A673 (cell line): ENCODE data around the gene CDK2AP2. TPM values are rescaled to one million over a fixed set of nuclear protein-coding genes. Genes with fewer than 3 reads are reported as not detected.
A peak's percentile ranks its signal among the peaks of the same experiment; 100 is the strongest.
"Not testable (repeated sequence)": the region's sequence is repeated elsewhere in the genome, so short reads cannot be mapped to it uniquely, and the experiment has no call there.

Source experiments
- BruUV-seq: library from RNA; stranded (reverse); fragments of 400-500 nt; replicated peaks from 2 replicates; lab custom pipeline; 2021; lab: Mats Ljungman, UMichigan
- CTCF ChIA-PET: fragments of 300-600 bp; sonication (Branson Sonifier 250); formaldehyde crosslinking; loops from one replicate; lab custom pipeline; 2022; ENCODE audit warnings: antibody characterized with exemption; lab: Charles Lee
- POLR2A ChIA-PET: fragments of 300-600 bp; sonication (Branson Sonifier 250); formaldehyde crosslinking; loops from one replicate; lab custom pipeline; 2022; ENCODE audit warnings: antibody characterized with exemption; ENCODE audit not compliant: low non-redundant PET; lab: Charles Lee
- DNase-seq: peaks from one replicate; pipeline ENCODE4 v3.0.0-alpha.2; 2015; ENCODE audit warnings: low spot score
- H3K27ac ChIP-seq: fragments of 200-600 bp; sonication (generic); 2 replicates; pipeline ENCODE4 v1.5.1; 2016; ENCODE audit warnings: mixed run types, low read depth, mild to moderate bottlenecking, mixed read lengths, antibody characterized with exemption, low read length; ENCODE audit not compliant: poor library complexity, severe bottlenecking
- H3K27me3 ChIP-seq: fragments of 200-600 bp; sonication (generic); replicated peaks from 2 replicates; pipeline ENCODE4 v1.6.1; 2017; ENCODE audit warnings: mixed run types, low read depth, mild to moderate bottlenecking, mixed read lengths, antibody characterized with exemption, low read length; ENCODE audit not compliant: insufficient read depth, poor library complexity
- H3K36me3 ChIP-seq: fragments of 200-600 bp; sonication (generic); 2 replicates; pipeline ENCODE4 v1.6.1; 2016; ENCODE audit warnings: mixed run types, mild to moderate bottlenecking, mixed read lengths, antibody characterized with exemption, low read length; ENCODE audit not compliant: insufficient read depth, poor library complexity, severe bottlenecking
- H3K4me1 ChIP-seq: fragments of 200-600 bp; sonication (generic); 2 replicates; pipeline ENCODE4 v1.6.1; 2017; ENCODE audit warnings: mixed run types, mild to moderate bottlenecking, mixed read lengths, antibody characterized with exemption, low read length; ENCODE audit not compliant: insufficient read depth, poor library complexity, severe bottlenecking
- H3K4me3 ChIP-seq: fragments of 200-600 bp; sonication (generic); 2 replicates; pipeline ENCODE4 v1.5.1; 2016; ENCODE audit warnings: low read depth, mixed run types, mild to moderate bottlenecking, mixed read lengths, low read length; ENCODE audit not compliant: poor library complexity, severe bottlenecking
- H3K9me3 ChIP-seq: fragments of 200-600 bp; sonication (generic); 2 replicates; pipeline ENCODE4 v1.6.1; 2016; ENCODE audit warnings: mixed run types, low read depth, mild to moderate bottlenecking, mixed read lengths, antibody characterized with exemption, low read length; ENCODE audit not compliant: poor library complexity, severe bottlenecking
- CTCF ChIP-seq: fragments of 300-800, 200-600 bp; sonication (generic); conservative IDR thresholded peaks from 2 replicates; pipeline ENCODE4 v1.5.1; 2017; ENCODE audit warnings: low read depth, mild to moderate bottlenecking, antibody characterized with exemption, low read length, moderate library complexity, mixed read lengths
- EZH2 ChIP-seq: fragments of 200-600 bp; sonication (generic); IDR thresholded peaks from 2 replicates; pipeline ENCODE4 v1.6.1; 2017; ENCODE audit warnings: borderline replicate concordance, low read depth, mild to moderate bottlenecking, mixed read lengths, antibody characterized with exemption, low read length; ENCODE audit not compliant: poor library complexity, severe bottlenecking
- intact Hi-C: fragments of 100-400 bp; cut with micrococcal nuclease; formaldehyde crosslinking; loops from one replicate; pipeline ENCODE4 v1.10.0; 2022; ENCODE audit not compliant: unreplicated experiment
- total RNA-seq: library from RNA; stranded (reverse); gene quantifications from 2 replicates; pipeline ENCODE4 v1.2.3, GENCODE V29; 2021

The CDK2AP2 gene
- total RNA-seq, 1 experiment from 2014 or later: 48.1 TPM

GRCh38 chr11:67482275-67482826 is 25.6 kb downstream of the CDK2AP2 start:
- ChIA-PET POLR2A (no interaction called here), CTCF (no interaction called here)
- intact Hi-C loops: no loop called here
- Histone ChIP-seq H3K4me3 (peak overlapping the region; percentile 54), H3K27ac (peak overlapping the region; percentile 76), H3K36me3 (no peaks in the 10 kb centered on the region), H3K27me3 (no peaks in the 10 kb centered on the region), H3K9me3 (no peaks in the 10 kb centered on the region), H3K4me1 (peaks cover 9% of the 10 kb centered on the region)
- TSS peak; percentile 85 for BruUV-seq
- TF ChIP-seq CTCF: no peak
- no peak for TF ChIP-seq EZH2
- no peak for DNase-seq

- H3K4me1 ChIP-seq, H3K36me3 ChIP-seq, H3K27me3 ChIP-seq, H3K27ac ChIP-seq, BruUV-seq, DNase-seq, H3K4me3 ChIP-seq, CTCF ChIA-PET, intact Hi-C loops, H3K9me3 ChIP-seq, POLR2A ChIA-PET: not testable (repeated sequence)
These were observed 30.5 kb downstream of the CDK2AP2 start for GRCh38 chr11:67477344-67478050.

GRCh38 chr11:67476692-67477091 is 31.3 kb downstream of the CDK2AP2 start:
- H3K9me3 ChIP-seq, H3K4me3 ChIP-seq, H3K36me3 ChIP-seq, intact Hi-C loops, CTCF ChIA-PET, POLR2A ChIA-PET, DNase-seq, H3K27ac ChIP-seq, H3K27me3 ChIP-seq, BruUV-seq, H3K4me1 ChIP-seq: not testable (repeated sequence)

- CTCF ChIA-PET: no interaction called here
- POLR2A ChIA-PET: no interaction called here
- TF ChIP-seq EZH2 (no peak), CTCF (no peak)
- BruUV-seq: no TSS peak
- H3K27ac ChIP-seq: no peak overlapping the region
- DNase-seq: no peak
- no peaks in the 10 kb centered on the region for H3K27me3 ChIP-seq
- H3K36me3 ChIP-seq: no peaks in the 10 kb centered on the region
- no peak overlapping the region for H3K4me3 ChIP-seq
- no peaks in the 10 kb centered on the region for H3K9me3 ChIP-seq
- no peaks in the 10 kb centered on the region for H3K4me1 ChIP-seq
- intact Hi-C loops: no loop called here
These were observed 35.1 kb downstream of the CDK2AP2 start for GRCh38 chr11:67472882-67473281.
